NCI-H1694 (cell line): ENCODE data around the gene OR2AP1.
"Not testable (repeated sequence)": the region's sequence is repeated elsewhere in the genome, so short reads cannot be mapped to it uniquely, and the experiment has no call there.

Experiments used
- DNase-seq: peaks from one replicate; lab custom pipeline; 2025; lab: John Stamatoyannopoulos, UW

The OR2AP1 gene

GRCh38 chr12:55572168-55572567 is at the start of gene OR2AP1:
Gene OR2AP1, plus strand, starts transcription at chr12:55572468. Its CDS starts 1,947 bp downstream, at chr12:55574415.
- DNase-seq: no peak

- not testable (repeated sequence) for DNase-seq
Measured at GRCh38 chr12:55548235-55548634, 24.0 kb upstream of the OR2AP1 start.

GRCh38 chr12:55548756-55549155 is 23.5 kb upstream of the OR2AP1 start:
- DNase-seq: no peak

- DNase-seq: no peak
Measured at GRCh38 chr12:55549302-55549701, 23.0 kb upstream of the OR2AP1 start, which contains the start of gene OR6C4. Gene OR6C4, plus strand, starts transcription at chr12:55549602. Its CDS starts 1,625 bp downstream, at chr12:55551227.

GRCh38 chr12:55554296-55554695 is 18.0 kb upstream of the OR2AP1 start:
- no peak for DNase-seq

- not testable (repeated sequence) for DNase-seq
Measured at GRCh38 chr12:55570060-55570459, 2.2 kb upstream of the OR2AP1 start.

- DNase-seq: not testable (repeated sequence)
Measured at GRCh38 chr12:55570689-55571088, 1.6 kb upstream of the OR2AP1 start.

GRCh38 chr12:55582066-55582465 is 9.8 kb downstream of the OR2AP1 start:
- no peak for DNase-seq

- DNase-seq: no peak
Measured at GRCh38 chr12:55585817-55586216, 13.5 kb downstream of the OR2AP1 start.

- not testable (repeated sequence) for DNase-seq
Measured at GRCh38 chr12:55590152-55590551, 17.9 kb downstream of the OR2AP1 start.

GRCh38 chr12:55607821-55608594 is 35.7 kb downstream of the OR2AP1 start:
- DNase-seq: no peak

- DNase-seq: no peak
Measured at GRCh38 chr12:55610598-55610997, 38.3 kb downstream of the OR2AP1 start.

GRCh38 chr12:55612646-55613045 is 40.4 kb downstream of the OR2AP1 start:
- DNase-seq: no peak

- no peak for DNase-seq
Measured at GRCh38 chr12:55614764-55615163, 42.5 kb downstream of the OR2AP1 start.

- peak; percentile 78 for DNase-seq
Measured at GRCh38 chr12:55619354-55620138, 47.3 kb downstream of the OR2AP1 start.

- DNase-seq: no peak
Measured at GRCh38 chr12:55624056-55624455, 51.8 kb downstream of the OR2AP1 start.
